ENCODE results near the gene ANKRD52. TPM values are rescaled to one million over a fixed set of nuclear protein-coding genes. Genes with fewer than 3 reads are reported as not detected.

Gene ANKRD52
- total and polyA plus RNA-seq, 9 of the 15 experiments (the other 6 are each of a cell fraction or from before 2014, with no cell fraction given), result 0.52 to 46.8 (median 7.9) TPM

DNA sequence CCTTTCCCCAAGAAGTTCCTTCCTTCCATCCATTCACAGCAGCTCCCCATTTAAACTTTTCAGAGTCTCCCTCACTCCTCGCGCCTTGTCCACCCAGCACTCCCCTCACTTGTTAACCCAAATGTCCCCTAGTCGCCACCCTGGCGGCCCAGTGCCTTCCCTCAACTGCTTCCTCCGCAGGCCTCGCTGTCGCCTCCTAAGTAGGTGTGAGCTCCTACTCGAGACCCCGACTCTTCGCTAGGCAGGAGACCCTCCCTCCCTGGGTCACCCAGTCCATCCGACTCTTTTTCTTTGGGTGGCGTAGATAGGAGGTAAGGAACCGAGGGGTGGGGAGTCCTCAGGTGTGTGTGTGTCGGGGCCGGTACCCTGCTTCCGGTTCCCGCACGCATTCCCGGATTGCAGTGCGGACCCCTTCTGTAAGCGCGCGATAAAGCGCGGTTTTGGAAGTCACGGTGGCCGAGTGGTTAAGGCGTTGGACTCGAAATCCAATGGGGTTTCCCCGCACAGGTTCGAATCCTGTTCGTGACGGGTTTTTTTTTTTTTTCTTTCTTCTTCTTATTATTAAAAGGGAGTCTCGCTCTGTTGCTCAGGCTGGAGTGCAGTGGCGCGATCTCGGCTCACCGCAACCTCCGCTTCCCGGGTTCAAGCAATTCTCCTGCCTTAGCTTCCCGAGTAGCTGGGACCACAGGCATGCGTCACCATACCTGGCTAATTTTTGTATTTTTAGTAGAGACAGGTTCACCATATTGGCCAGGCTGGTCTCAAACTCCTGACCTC, 68.1 kb downstream of the ANKRD52 start (continued):
- TF ChIP-seq, protein P1, sequence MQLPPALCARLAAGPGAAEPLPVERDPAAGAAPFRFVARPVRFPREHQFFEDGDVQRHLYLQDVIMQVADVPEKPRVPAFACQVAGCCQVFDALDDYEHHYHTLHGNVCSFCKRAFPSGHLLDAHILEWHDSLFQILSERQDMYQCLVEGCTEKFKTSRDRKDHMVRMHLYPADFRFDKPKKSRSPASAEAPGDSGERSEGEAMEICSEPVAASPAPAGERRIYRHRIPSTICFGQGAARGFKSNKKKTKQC (CRISPR knock-in tag; IDR thresholded peaks at IDR 0.05), result peak; percentile 72
- peak; percentile 45 for TF ChIP-seq RBBP5 (IDR thresholded peaks at IDR 0.05; ENCODE audit: borderline replicate concordance, insufficient read depth, low read length, poor library complexity, severe bottlenecking)
- no peak for TF ChIP-seq HMG20A (CRISPR knock-in tag; conservative IDR thresholded peaks at IDR 0.05)
- peak; percentile 72 for TF ChIP-seq MYC (IDR thresholded peaks at IDR 0.05; ENCODE audit: low read depth, low read length)
- 0 out of 2 replicates have a peak, but pooled peaks have one; percentile 39 for TF ChIP-seq MYC (CRISPR knock-in tag; IDR thresholded peaks at IDR 0.05; ENCODE audit: borderline replicate concordance, low read depth)
- TF ChIP-seq CHD2 (IDR thresholded peaks at IDR 0.05; ENCODE audit: low read depth, low read length), result peak; percentile 62
- no peak for TF ChIP-seq ZNF12 (CRISPR knock-in tag; IDR thresholded peaks at IDR 0.05)
- TF ChIP-seq ZSCAN32 (CRISPR knock-in tag; IDR thresholded peaks at IDR 0.05), result no peak
- TF ChIP-seq, protein P2, sequence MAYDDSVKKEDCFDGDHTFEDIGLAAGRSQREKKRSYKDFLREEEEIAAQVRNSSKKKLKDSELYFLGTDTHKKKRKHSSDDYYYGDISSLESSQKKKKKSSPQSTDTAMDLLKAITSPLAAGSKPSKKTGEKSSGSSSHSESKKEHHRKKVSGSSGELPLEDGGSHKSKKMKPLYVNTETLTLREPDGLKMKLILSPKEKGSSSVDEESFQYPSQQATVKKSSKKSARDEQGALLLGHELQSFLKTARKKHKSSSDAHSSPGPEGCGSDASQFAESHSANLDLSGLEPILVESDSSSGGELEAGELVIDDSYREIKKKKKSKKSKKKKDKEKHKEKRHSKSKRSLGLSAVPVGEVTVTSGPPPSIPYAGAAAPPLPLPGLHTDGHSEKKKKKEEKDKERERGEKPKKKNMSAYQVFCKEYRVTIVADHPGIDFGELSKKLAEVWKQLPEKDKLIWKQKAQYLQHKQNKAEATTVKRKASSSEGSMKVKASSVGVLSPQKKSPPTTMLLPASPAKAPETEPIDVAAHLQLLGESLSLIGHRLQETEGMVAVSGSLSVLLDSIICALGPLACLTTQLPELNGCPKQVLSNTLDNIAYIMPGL (CRISPR knock-in tag; IDR thresholded peaks at IDR 0.05), result peak; percentile 78; the same call in 1 of the 2 replicates
- TF ChIP-seq, protein P3, sequence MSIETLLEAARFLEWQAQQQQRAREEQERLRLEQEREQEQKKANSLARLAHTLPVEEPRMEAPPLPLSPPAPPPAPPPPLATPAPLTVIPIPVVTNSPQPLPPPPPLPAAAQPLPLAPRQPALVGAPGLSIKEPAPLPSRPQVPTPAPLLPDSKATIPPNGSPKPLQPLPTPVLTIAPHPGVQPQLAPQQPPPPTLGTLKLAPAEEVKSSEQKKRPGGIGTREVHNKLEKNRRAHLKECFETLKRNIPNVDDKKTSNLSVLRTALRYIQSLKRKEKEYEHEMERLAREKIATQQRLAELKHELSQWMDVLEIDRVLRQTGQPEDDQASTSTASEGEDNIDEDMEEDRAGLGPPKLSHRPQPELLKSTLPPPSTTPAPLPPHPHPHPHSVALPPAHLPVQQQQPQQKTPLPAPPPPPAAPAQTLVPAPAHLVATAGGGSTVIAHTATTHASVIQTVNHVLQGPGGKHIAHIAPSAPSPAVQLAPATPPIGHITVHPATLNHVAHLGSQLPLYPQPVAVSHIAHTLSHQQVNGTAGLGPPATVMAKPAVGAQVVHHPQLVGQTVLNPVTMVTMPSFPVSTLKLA (conservative IDR thresholded peaks at IDR 0.05), result peak; percentile 26 to 58; a peak in 3 of 4 replicates
- TF ChIP-seq, protein P4, sequence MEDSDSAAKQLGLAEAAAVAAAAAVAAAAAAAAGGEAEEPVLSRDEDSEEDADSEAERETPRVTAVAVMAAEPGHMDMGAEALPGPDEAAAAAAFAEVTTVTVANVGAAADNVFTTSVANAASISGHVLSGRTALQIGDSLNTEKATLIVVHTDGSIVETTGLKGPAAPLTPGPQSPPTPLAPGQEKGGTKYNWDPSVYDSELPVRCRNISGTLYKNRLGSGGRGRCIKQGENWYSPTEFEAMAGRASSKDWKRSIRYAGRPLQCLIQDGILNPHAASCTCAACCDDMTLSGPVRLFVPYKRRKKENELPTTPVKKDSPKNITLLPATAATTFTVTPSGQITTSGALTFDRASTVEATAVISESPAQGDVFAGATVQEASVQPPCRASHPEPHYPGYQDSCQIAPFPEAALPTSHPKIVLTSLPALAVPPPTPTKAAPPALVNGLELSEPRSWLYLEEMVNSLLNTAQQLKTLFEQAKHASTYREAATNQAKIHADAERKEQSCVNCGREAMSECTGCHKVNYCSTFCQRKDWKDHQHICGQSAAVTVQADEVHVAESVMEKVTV (CRISPR knock-in tag; IDR thresholded peaks at IDR 0.05), result no peak
- 0 out of 2 replicates have a peak, but pooled peaks have one; percentile 39 for TF ChIP-seq MXI1 (IDR thresholded peaks at IDR 0.05; ENCODE audit: low read depth, low read length)
- TF ChIP-seq POLR2B (IDR thresholded peaks at IDR 0.05; ENCODE audit: low read depth, partially characterized antibody), result peak; percentile 56
- peak; percentile 69; the same call in 1 of the 2 replicates for TF ChIP-seq ZNF766 (CRISPR knock-in tag; conservative IDR thresholded peaks at IDR 0.05)
- TF ChIP-seq, protein P5, sequence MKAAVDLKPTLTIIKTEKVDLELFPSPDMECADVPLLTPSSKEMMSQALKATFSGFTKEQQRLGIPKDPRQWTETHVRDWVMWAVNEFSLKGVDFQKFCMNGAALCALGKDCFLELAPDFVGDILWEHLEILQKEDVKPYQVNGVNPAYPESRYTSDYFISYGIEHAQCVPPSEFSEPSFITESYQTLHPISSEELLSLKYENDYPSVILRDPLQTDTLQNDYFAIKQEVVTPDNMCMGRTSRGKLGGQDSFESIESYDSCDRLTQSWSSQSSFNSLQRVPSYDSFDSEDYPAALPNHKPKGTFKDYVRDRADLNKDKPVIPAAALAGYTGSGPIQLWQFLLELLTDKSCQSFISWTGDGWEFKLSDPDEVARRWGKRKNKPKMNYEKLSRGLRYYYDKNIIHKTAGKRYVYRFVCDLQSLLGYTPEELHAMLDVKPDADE (conservative IDR thresholded peaks at IDR 0.05; ENCODE audit: control insufficient read depth, low read depth, low read length), result peak; percentile 86
- TF ChIP-seq SETDB1 (IDR thresholded peaks at IDR 0.05; ENCODE audit: low read length), result no peak
- no peak for TF ChIP-seq NFE2L1 (tag; IDR thresholded peaks at IDR 0.05; ENCODE audit: borderline replicate concordance, low read depth)
- peak; percentile 95; the same call in 1 of the 2 replicates for TF ChIP-seq KAT7 (CRISPR knock-in tag; IDR thresholded peaks at IDR 0.05; ENCODE audit: borderline replicate concordance)
- peak; percentile 11; the same call in 1 of the 2 replicates for TF ChIP-seq MIER1 (IDR thresholded peaks at IDR 0.05; ENCODE audit: low read depth)
- TF ChIP-seq POLR2AphosphoS5 (IDR thresholded peaks at IDR 0.05; ENCODE audit: control insufficient read depth, insufficient read depth, low read depth, low read length), result peak; percentile 18; the same call in 1 of the 2 replicates

All from K562 (cell line).